Activated naive CD8-positive, alpha-beta T cell treated with anti-CD3 and anti-CD28 coated beads, Interleukin-2, amount 50 U/mL, for 24 hours (primary cell): Measurements from ENCODE around the gene KDM1B.
"Not testable (repeated sequence)": the region's sequence is repeated elsewhere in the genome, so short reads cannot be mapped to it uniquely, and the experiment has no call there.

Experiments
- ATAC-seq: fragments of 150-1000 bp; cut with Tn5 transposase; one replicate; pipeline ENCODE4 v1.10.0; 2021
- DNase-seq: peaks from one replicate; pipeline ENCODE4 v3.0.0; 2021
- H3K27ac Mint-ChIP-seq: one replicate; pipeline ENCODE4 v1.8.0; 2021; ENCODE audit warnings: mild to moderate bottlenecking, mixed read lengths
- H3K27me3 Mint-ChIP-seq: one replicate; pipeline ENCODE4 v1.8.0; 2021; ENCODE audit warnings: mixed read lengths
- H3K36me3 Mint-ChIP-seq: one replicate; pipeline ENCODE4 v1.8.0; 2021; ENCODE audit warnings: low read depth, mixed read lengths
- H3K4me1 Mint-ChIP-seq: one replicate; pipeline ENCODE4 v1.8.0; 2021; ENCODE audit warnings: mixed read lengths
- H3K4me3 Mint-ChIP-seq: one replicate; pipeline ENCODE4 v1.8.0; 2021; ENCODE audit warnings: mild to moderate bottlenecking, moderate library complexity, mixed read lengths
- H3K9me3 Mint-ChIP-seq: one replicate; pipeline ENCODE4 v1.8.0; 2021; ENCODE audit warnings: mixed read lengths

The KDM1B gene

GRCh38 chr6:18218233-18218632 lies 63.0 kb downstream of the KDM1B start:
- no peaks in the 10 kb centered on the region for H3K9me3 Mint-ChIP-seq
- no peak overlapping the region for H3K27ac Mint-ChIP-seq
- H3K4me3 Mint-ChIP-seq: no peak overlapping the region
- H3K4me1 Mint-ChIP-seq: peaks cover 13% of the 10 kb centered on the region
- no peaks in the 10 kb centered on the region for H3K27me3 Mint-ChIP-seq
- ATAC-seq: no peak
- H3K36me3 Mint-ChIP-seq: peaks cover 47% of the 10 kb centered on the region
- no peak for DNase-seq

- Mint-ChIP-seq H3K9me3 (no peaks in the 10 kb centered on the region), H3K4me1 (peaks cover 7% of the 10 kb centered on the region), H3K27me3 (no peaks in the 10 kb centered on the region), H3K4me3 (no peak overlapping the region), H3K36me3 (peaks cover 51% of the 10 kb centered on the region), H3K27ac (no peak overlapping the region)
- DNase-seq (no peak), ATAC-seq (no peak)
Measured at GRCh38 chr6:18219591-18219990, 64.4 kb downstream of the KDM1B start.

GRCh38 chr6:18221288-18221615 lies 66.0 kb downstream of the KDM1B start:
- Mint-ChIP-seq H3K27ac (peak overlapping the region; percentile 3), H3K4me1 (peaks cover 3% of the 10 kb centered on the region), H3K36me3 (peaks cover 59% of the 10 kb centered on the region), H3K9me3 (no peaks in the 10 kb centered on the region), H3K27me3 (no peaks in the 10 kb centered on the region), H3K4me3 (no peak overlapping the region)
- ATAC-seq (no peak), DNase-seq (no peak)

GRCh38 chr6:18226451-18227105 lies 71.4 kb downstream of the KDM1B start:
- H3K9me3 Mint-ChIP-seq: peaks cover 14% of the 10 kb centered on the region
- not testable (repeated sequence) for H3K4me3 Mint-ChIP-seq, ATAC-seq, H3K27me3 Mint-ChIP-seq, DNase-seq, H3K4me1 Mint-ChIP-seq
- H3K36me3 Mint-ChIP-seq: peaks cover 66% of the 10 kb centered on the region
- peak overlapping the region; percentile 31 for H3K27ac Mint-ChIP-seq

GRCh38 chr6:18227166-18227565 lies 71.9 kb downstream of the KDM1B start:
- not testable (repeated sequence) for DNase-seq, H3K4me3 Mint-ChIP-seq, H3K4me1 Mint-ChIP-seq, H3K27ac Mint-ChIP-seq, H3K27me3 Mint-ChIP-seq, ATAC-seq
- Mint-ChIP-seq H3K36me3 (peaks cover 66% of the 10 kb centered on the region), H3K9me3 (peaks cover 17% of the 10 kb centered on the region)

- DNase-seq, H3K27ac Mint-ChIP-seq, H3K4me3 Mint-ChIP-seq, H3K4me1 Mint-ChIP-seq, ATAC-seq, H3K27me3 Mint-ChIP-seq: not testable (repeated sequence)
- H3K9me3 Mint-ChIP-seq: peaks cover 28% of the 10 kb centered on the region
- H3K36me3 Mint-ChIP-seq: peaks cover 74% of the 10 kb centered on the region
Measured at GRCh38 chr6:18228590-18228989, 73.4 kb downstream of the KDM1B start.

GRCh38 chr6:18231856-18232255 lies 76.6 kb downstream of the KDM1B start:
- not testable (repeated sequence) for DNase-seq, ATAC-seq, H3K27me3 Mint-ChIP-seq, H3K4me3 Mint-ChIP-seq, H3K27ac Mint-ChIP-seq, H3K4me1 Mint-ChIP-seq
- H3K9me3 Mint-ChIP-seq: peaks cover 40% of the 10 kb centered on the region
- peaks cover 83% of the 10 kb centered on the region for H3K36me3 Mint-ChIP-seq

- H3K27me3 Mint-ChIP-seq, H3K4me3 Mint-ChIP-seq, DNase-seq, ATAC-seq, H3K27ac Mint-ChIP-seq, H3K4me1 Mint-ChIP-seq: not testable (repeated sequence)
- H3K36me3 Mint-ChIP-seq: peaks cover 90% of the 10 kb centered on the region
- peaks cover 40% of the 10 kb centered on the region for H3K9me3 Mint-ChIP-seq
Measured at GRCh38 chr6:18233770-18234169, 78.5 kb downstream of the KDM1B start.

GRCh38 chr6:18234564-18234963 lies 79.3 kb downstream of the KDM1B start:
- peaks cover 37% of the 10 kb centered on the region for H3K9me3 Mint-ChIP-seq
- H3K36me3 Mint-ChIP-seq: peaks cover 86% of the 10 kb centered on the region
- no peaks in the 10 kb centered on the region for H3K27me3 Mint-ChIP-seq
- ATAC-seq (no peak), DNase-seq (no peak)
- H3K27ac Mint-ChIP-seq: no peak overlapping the region
- peaks cover 6% of the 10 kb centered on the region for H3K4me1 Mint-ChIP-seq
- H3K4me3 Mint-ChIP-seq: no peak overlapping the region

- DNase-seq: no peak
- Mint-ChIP-seq H3K4me3 (no peak overlapping the region), H3K27me3 (no peaks in the 10 kb centered on the region), H3K36me3 (peaks cover 78% of the 10 kb centered on the region), H3K9me3 (peaks cover 34% of the 10 kb centered on the region), H3K27ac (no peak overlapping the region), H3K4me1 (peaks cover 6% of the 10 kb centered on the region)
- no peak for ATAC-seq
Measured at GRCh38 chr6:18235524-18235923, 80.3 kb downstream of the KDM1B start.

- Mint-ChIP-seq H3K4me3 (no peak overlapping the region), H3K4me1 (peaks cover 13% of the 10 kb centered on the region), H3K36me3 (peaks cover 73% of the 10 kb centered on the region), H3K9me3 (peaks cover 23% of the 10 kb centered on the region), H3K27me3 (no peaks in the 10 kb centered on the region), H3K27ac (no peak overlapping the region)
- ATAC-seq (no peak), DNase-seq (no peak)
Measured at GRCh38 chr6:18237167-18237566, 81.9 kb downstream of the KDM1B start.

GRCh38 chr6:18240230-18240629 lies 85.0 kb downstream of the KDM1B start:
- Mint-ChIP-seq H3K9me3 (peaks cover under 1% of the 10 kb centered on the region), H3K27ac (no peak overlapping the region)

GRCh38 chr6:18241208-18242038 lies 86.2 kb downstream of the KDM1B start:
- DNase-seq (no peak), ATAC-seq (no peak)

More at GRCh38 chr6:18240230-18240629, 85.0 kb downstream of the KDM1B start:
- Mint-ChIP-seq H3K4me3 (no peak overlapping the region), H3K36me3 (peaks cover 77% of the 10 kb centered on the region), H3K27me3 (no peaks in the 10 kb centered on the region), H3K4me1 (peaks cover 38% of the 10 kb centered on the region)
- no peak for ATAC-seq
- DNase-seq: no peak

GRCh38 chr6:18242062-18242851 lies 87.0 kb downstream of the KDM1B start:
- H3K27me3 Mint-ChIP-seq: no peaks in the 10 kb centered on the region
- no peak overlapping the region for H3K4me3 Mint-ChIP-seq
- peaks cover 79% of the 10 kb centered on the region for H3K36me3 Mint-ChIP-seq
- H3K27ac Mint-ChIP-seq: peak overlapping the region; percentile 48
- ATAC-seq (no peak), DNase-seq (no peak)
- no peaks in the 10 kb centered on the region for H3K9me3 Mint-ChIP-seq
- H3K4me1 Mint-ChIP-seq: peaks cover 57% of the 10 kb centered on the region

More at GRCh38 chr6:18241208-18242038, 86.2 kb downstream of the KDM1B start:
- H3K27me3 Mint-ChIP-seq: no peaks in the 10 kb centered on the region
- H3K4me1 Mint-ChIP-seq: peaks cover 50% of the 10 kb centered on the region
- no peaks in the 10 kb centered on the region for H3K9me3 Mint-ChIP-seq
- H3K4me3 Mint-ChIP-seq: no peak overlapping the region
- no peak overlapping the region for H3K27ac Mint-ChIP-seq
- H3K36me3 Mint-ChIP-seq: peaks cover 77% of the 10 kb centered on the region
